CD1c-positive myeloid dendritic cell (primary cell): ENCODE data around the gene SUGCT.
"Not testable (repeated sequence)": the region's sequence is repeated elsewhere in the genome, so short reads cannot be mapped to it uniquely, and the experiment has no call there.

Experiments used
- DNase-seq: peaks from one replicate; pipeline ENCODE4 v3.0.0-alpha.2; 2016; ENCODE audit errors: extremely low spot score

SUGCT gene

GRCh38 chr7:40139891-40140290 is 5.1 kb downstream of the SUGCT start:
- not testable (repeated sequence) for DNase-seq

GRCh38 chr7:40141916-40142315 is 7.1 kb downstream of the SUGCT start:
- DNase-seq, result not testable (repeated sequence)

- not testable (repeated sequence) for DNase-seq
Measured at GRCh38 chr7:40145596-40146130, 10.9 kb downstream of the SUGCT start.

GRCh38 chr7:40147371-40148246 is 12.8 kb downstream of the SUGCT start:
- DNase-seq, result no peak

GRCh38 chr7:40148247-40148580 is 13.4 kb downstream of the SUGCT start:
- not testable (repeated sequence) for DNase-seq

GRCh38 chr7:40148671-40149070 is 13.9 kb downstream of the SUGCT start:
- no peak for DNase-seq

- no peak for DNase-seq
Measured at GRCh38 chr7:40151504-40151903, 16.7 kb downstream of the SUGCT start.

GRCh38 chr7:40156988-40157387 is 22.2 kb downstream of the SUGCT start:
- DNase-seq, result no peak

GRCh38 chr7:40162516-40162915 is 27.7 kb downstream of the SUGCT start:
- DNase-seq, result no peak

GRCh38 chr7:40165216-40165615 is 30.4 kb downstream of the SUGCT start:
- no peak for DNase-seq

GRCh38 chr7:40167291-40167690 is 32.5 kb downstream of the SUGCT start:
- DNase-seq, result no peak

GRCh38 chr7:40168266-40168665 is 33.5 kb downstream of the SUGCT start:
- not testable (repeated sequence) for DNase-seq

GRCh38 chr7:40173121-40173520 is 38.3 kb downstream of the SUGCT start:
- DNase-seq, result not testable (repeated sequence)

- DNase-seq, result not testable (repeated sequence)
Measured at GRCh38 chr7:40175256-40175655, 40.5 kb downstream of the SUGCT start.

GRCh38 chr7:40175725-40176510 is 41.1 kb downstream of the SUGCT start:
- no peak for DNase-seq

- DNase-seq, result no peak
Measured at GRCh38 chr7:40177071-40177470, 42.3 kb downstream of the SUGCT start.

- DNase-seq, result no peak
Measured at GRCh38 chr7:40182452-40182851, 47.6 kb downstream of the SUGCT start.

GRCh38 chr7:40186586-40186985 is 51.8 kb downstream of the SUGCT start:
- DNase-seq, result no peak

- no peak for DNase-seq
Measured at GRCh38 chr7:40192036-40192435, 57.2 kb downstream of the SUGCT start.

GRCh38 chr7:40194745-40195144 is 59.9 kb downstream of the SUGCT start:
- no peak for DNase-seq

- no peak for DNase-seq
Measured at GRCh38 chr7:40197527-40197926, 62.7 kb downstream of the SUGCT start.

GRCh38 chr7:40199076-40199802 is 64.4 kb downstream of the SUGCT start:
- no peak for DNase-seq
